HCT116 (cell line): ENCODE data around the gene PRKCA. TPM values are rescaled to one million over a fixed set of nuclear protein-coding genes. Genes with fewer than 3 reads are reported as not detected.

Experiments
- ATAC-seq: fragments of 200-7000 bp; cut with Tn5 transposase; 2 replicates; pipeline ENCODE4 v1.9.1; 2020; ENCODE audit warnings: mild to moderate bottlenecking, moderate library complexity
- BruUV-seq: library from RNA; stranded (reverse); fragments of 400-500 nt; replicated peaks from 2 replicates; lab custom pipeline; 2021; lab: Mats Ljungman, UMichigan
- CTCF ChIA-PET: fragments of 300-600 bp; sonication (Branson Sonifier 250); formaldehyde crosslinking; loops from one replicate; lab custom pipeline; 2021; ENCODE audit warnings: antibody characterized with exemption; lab: Charles Lee
- POLR2A ChIA-PET: fragments of 300-600, 350-600 bp; sonication (Branson Sonifier 250); formaldehyde crosslinking; loops from one replicate; lab custom pipeline; 2021; ENCODE audit warnings: antibody characterized with exemption; lab: Charles Lee
- RAD21 ChIA-PET, 2 experiments: fragments of 300-600 bp; sonication (Branson Sonifier 250); formaldehyde crosslinking; loops; one replicate each; lab custom pipeline; 2023; ENCODE audit warnings: low total read pairs in 2 of 2; ENCODE audit not compliant: uncharacterized antibody in 2 of 2, unreplicated experiment in 2 of 2, low non-redundant PET in 1 of 2; lab: Charles Lee
- DNase-seq: peaks from one replicate; pipeline ENCODE4 v3.0.0-alpha.2; 2010; ENCODE audit warnings: low read depth, low spot score
- H2AFZ ChIP-seq: fragments of 200-600 bp; shearing (Covaris generic), sonication (generic); 2 replicates; pipeline ENCODE4 v1.6.1; 2017; ENCODE audit warnings: low read depth, mixed run types, mixed read lengths, antibody characterized with exemption, low read length; ENCODE audit not compliant: poor library complexity, severe bottlenecking
- H3K27ac ChIP-seq: 2 replicates; pipeline ENCODE4 v1.5.1; 2012; ENCODE audit warnings: low read depth, low read length
- H3K27me3 ChIP-seq: fragments of 200-600 bp; sonication (generic); 2 replicates; pipeline ENCODE4 v1.6.1; 2016; ENCODE audit warnings: mixed run types, low read length, mixed read lengths; ENCODE audit not compliant: insufficient read depth
- H3K36me3 ChIP-seq, 2 experiments: fragments of 200-500 bp in 1 of 2; fragments of 200-600 bp in 1 of 2; sonication (Bioruptor generic) in 1 of 2; sonication (generic) in 1 of 2; 2 replicates each; pipeline versions ENCODE4 v1.5.1 to v1.6.1; 2014 to 2016; ENCODE audit warnings: low read length in 2 of 2, inconsistent platforms in 1 of 2, mixed read lengths in 1 of 2, mixed run types in 1 of 2; ENCODE audit not compliant: insufficient read depth in 2 of 2, control insufficient read depth in 1 of 2
- H3K4me1 ChIP-seq, 2 experiments: fragments of 200-600 bp in 1 of 2; sonication (generic) in 1 of 2; 2 replicates each; pipeline versions ENCODE4 v1.5.1 to v1.6.1; 2012 to 2017; ENCODE audit warnings: low read length in 2 of 2, inconsistent platforms in 1 of 2, mild to moderate bottlenecking in 1 of 2, mixed read lengths in 1 of 2, mixed run types in 1 of 2, moderate library complexity in 1 of 2; ENCODE audit not compliant: insufficient read depth in 2 of 2, control insufficient read depth in 1 of 2
- H3K4me2 ChIP-seq: fragments of 200-600 bp; sonication (generic); 2 replicates; pipeline ENCODE4 v1.6.1; 2017; ENCODE audit warnings: mixed run types, low read length, mixed read lengths
- H3K4me3 ChIP-seq, 2 experiments: fragments of 200-600 bp in 1 of 2; sonication (generic) in 1 of 2; replicated peaks in 1 of 2; 2 replicates each; pipeline ENCODE4 v1.5.1; 2011 to 2016; ENCODE audit warnings: low read length in 2 of 2, control low read depth in 1 of 2, low read depth in 1 of 2, mild to moderate bottlenecking in 1 of 2, mixed read lengths in 1 of 2, mixed run types in 1 of 2
- H3K79me2 ChIP-seq: fragments of 200-600 bp; sonication (generic); 2 replicates; pipeline ENCODE4 v1.6.1; 2017; ENCODE audit warnings: mild to moderate bottlenecking, mixed run types, low read length, moderate library complexity, mixed read lengths; ENCODE audit not compliant: insufficient read depth
- H3K9ac ChIP-seq: fragments of 200-600 bp; sonication (generic); 2 replicates; pipeline ENCODE4 v1.6.1; 2016; ENCODE audit warnings: low read length, mixed read lengths
- H3K9me2 ChIP-seq: fragments of 200-600 bp; sonication (generic), shearing (Covaris generic); 2 replicates; pipeline ENCODE4 v1.6.1; 2017; ENCODE audit warnings: mixed run types, mild to moderate bottlenecking, moderate library complexity; ENCODE audit not compliant: insufficient read depth
- H3K9me3 ChIP-seq, 2 experiments: fragments of 200-500 bp in 1 of 2; fragments of 200-600 bp in 1 of 2; sonication (Bioruptor generic) in 1 of 2; sonication (generic) in 1 of 2; 2 replicates each; pipeline ENCODE4 v1.6.1; 2014 to 2017; ENCODE audit warnings: low read length in 2 of 2, mixed read lengths in 2 of 2, inconsistent platforms in 1 of 2, low read depth in 1 of 2, mild to moderate bottlenecking in 1 of 2, mixed run types in 1 of 2, moderate library complexity in 1 of 2; ENCODE audit not compliant: control insufficient read depth in 1 of 2, insufficient read depth in 1 of 2
- H4K20me1 ChIP-seq: fragments of 200-600 bp; sonication (generic), shearing (Covaris generic); 2 replicates; pipeline ENCODE4 v1.6.1; 2017; ENCODE audit warnings: mixed run types, mild to moderate bottlenecking, moderate library complexity; ENCODE audit not compliant: insufficient read depth
- CBX3 ChIP-seq: IDR thresholded peaks from 2 replicates; pipeline ENCODE4 v1.6.1; 2012; ENCODE audit warnings: low read depth
- CEBPB ChIP-seq: IDR thresholded peaks from 2 replicates; pipeline ENCODE4 v1.6.1; 2012; ENCODE audit warnings: low read depth
- EGR1 ChIP-seq: IDR thresholded peaks from 2 replicates; pipeline ENCODE4 v1.6.1; 2012; ENCODE audit warnings: low read depth
- ELF1 ChIP-seq: IDR thresholded peaks from 2 replicates; pipeline ENCODE4 v1.6.1; 2012; ENCODE audit warnings: low read depth, borderline replicate concordance
- EZH2 ChIP-seq: fragments of 200-600 bp; sonication (generic); IDR thresholded peaks from 2 replicates; pipeline ENCODE4 v1.6.1; 2017; ENCODE audit warnings: antibody characterized with exemption, mixed run types
- FOSL1 ChIP-seq: IDR thresholded peaks from 2 replicates; pipeline ENCODE4 v1.6.1; 2012; ENCODE audit warnings: low read depth
- JUND ChIP-seq: IDR thresholded peaks from 2 replicates; pipeline ENCODE4 v1.6.1; 2012
- MAX ChIP-seq: IDR thresholded peaks from 2 replicates; pipeline ENCODE4 v1.6.1; 2012
- POLR2A ChIP-seq: IDR thresholded peaks from 2 replicates; pipeline ENCODE4 v1.7.0; 2011; ENCODE audit warnings: borderline replicate concordance; ENCODE audit not compliant: insufficient read depth, insufficient read length; ENCODE audit errors: extremely low read depth
- RAD21 ChIP-seq: IDR thresholded peaks from 2 replicates; pipeline ENCODE4 v1.6.1; 2012; ENCODE audit warnings: low read depth, mild to moderate bottlenecking
- REST ChIP-seq: IDR thresholded peaks from 2 replicates; pipeline ENCODE4 v1.6.1; 2012; ENCODE audit warnings: low read depth
- SP1 ChIP-seq: IDR thresholded peaks from 2 replicates; pipeline ENCODE4 v1.6.1; 2012; ENCODE audit warnings: low read depth
- TCF7L2 ChIP-seq: IDR thresholded peaks from 2 replicates; pipeline ENCODE4 v1.7.0; 2011; ENCODE audit warnings: borderline replicate concordance, inconsistent platforms; ENCODE audit not compliant: insufficient read depth, insufficient read length; ENCODE audit errors: extremely low read depth
- YY1 ChIP-seq: IDR thresholded peaks from 2 replicates; pipeline ENCODE4 v1.6.1; 2011; ENCODE audit warnings: low read length, low read depth, moderate library complexity, mild to moderate bottlenecking; ENCODE audit not compliant: insufficient replicate concordance; ENCODE audit errors: extremely low read depth
- ZBTB33 ChIP-seq: IDR thresholded peaks from 2 replicates; pipeline ENCODE4 v1.6.1; 2011; ENCODE audit warnings: mild to moderate bottlenecking, low read length, moderate library complexity; ENCODE audit not compliant: insufficient replicate concordance; ENCODE audit errors: extremely low read depth
- ZFX ChIP-seq: fragments of 450-650 bp; IDR thresholded peaks from 2 replicates; pipeline ENCODE4 v1.6.1; 2017
- ZNF274 ChIP-seq: fragments of 200-500 bp; sonication (Bioruptor generic); IDR thresholded peaks from 2 replicates; pipeline ENCODE4 v1.6.1; 2014; ENCODE audit warnings: mild to moderate bottlenecking, low read depth, low read length, inconsistent platforms
- intact Hi-C: fragments of 100-400 bp; cut with micrococcal nuclease; formaldehyde crosslinking; loops from 2 replicates; pipeline ENCODE4 v1.10.0; 2022
- total RNA-seq: library from RNA; stranded (reverse); gene quantifications from one replicate; pipeline ENCODE4 v1.2.1, GENCODE V29; 2021; ENCODE audit not compliant: unreplicated experiment

Gene PRKCA
- total RNA-seq, 1 experiment from 2014 or later = 18.8 TPM

DNA sequence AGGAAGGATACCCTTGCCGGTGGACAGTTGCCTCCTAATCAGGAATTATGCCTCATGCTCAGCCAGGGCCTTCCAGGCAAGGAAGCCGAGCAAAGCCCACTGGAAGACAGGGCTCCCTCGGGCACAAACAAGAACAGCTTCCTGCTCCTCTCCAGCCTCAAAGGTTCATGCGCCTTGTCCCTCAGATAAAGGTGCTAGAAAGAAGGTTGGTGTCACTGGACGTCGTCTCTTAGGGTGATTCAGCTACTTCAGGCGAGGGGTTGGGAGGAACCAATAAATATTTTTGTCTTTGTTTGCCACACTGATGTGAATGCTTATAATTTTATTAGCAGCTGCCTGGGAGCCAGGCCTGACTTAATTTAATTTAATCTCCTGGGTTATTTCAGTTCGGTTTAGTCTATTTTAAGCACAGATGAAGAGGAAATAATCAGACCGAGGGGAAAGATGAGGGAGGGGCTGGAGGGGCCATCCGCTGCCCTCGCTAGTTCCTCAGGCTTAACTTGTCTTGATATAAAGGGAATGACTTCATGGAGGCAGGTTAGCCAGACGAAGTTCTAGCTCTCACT is 360.7 kb downstream of the PRKCA start:
- Histone ChIP-seq H4K20me1 (no peaks in the 10 kb centered on the region), H3K4me3 (no peak overlapping the region), H3K36me3 (no peaks in the 10 kb centered on the region), H3K9me2 (no peaks in the 10 kb centered on the region), H3K4me1 (peaks cover 20 to 34% of the 10 kb centered on the region in 2 experiments), H3K27me3 (no peaks in the 10 kb centered on the region), H3K4me2 (no peak overlapping the region), H3K79me2 (no peaks in the 10 kb centered on the region), H3K9ac (no peak overlapping the region), H3K9me3 (no peaks in the 10 kb centered on the region), H2AFZ (no peak overlapping the region), H3K27ac (no peak overlapping the region)
- intact Hi-C loops = loop anchor here (5.0 kb wide), 1 partner anchor 1101 kb away; the partner anchor contains the start of gene AXIN2
- POLR2A ChIA-PET = no interaction called here
- BruUV-seq = no TSS peak
- ATAC-seq (no peak), DNase-seq (no peak)
- CTCF ChIA-PET = interaction anchor here (0.9 to 1.0 kb wide), 2 partner anchors 9 to 11 kb away, joined by 3 read pairs; no protein-coding TSS in a partner anchor
- RAD21 ChIA-PET = no interaction called here
- TF ChIP-seq ZNF274 (no peak), POLR2A (no peak), EGR1 (no peak), SP1 (no peak), TCF7L2 (no peak), EZH2 (no peak), CEBPB (no peak), REST (no peak), MAX (no peak), CBX3 (no peak), ZBTB33 (no peak), FOSL1 (no peak), JUND (no peak), RAD21 (no peak), YY1 (no peak), ZFX (no peak), ELF1 (no peak)
